MG63 (cell line): ENCODE results near the gene SOBP. TPM values are rescaled to one million over a fixed set of nuclear protein-coding genes. Genes with fewer than 3 reads are reported as not detected.
"Not testable (repeated sequence)": the region's sequence is repeated elsewhere in the genome, so short reads cannot be mapped to it uniquely, and the experiment has no call there.

Source experiments
- DNase-seq: peaks from one replicate; pipeline ENCODE4 v3.0.0-alpha.2; 2020
- H3K27me3 ChIP-seq: fragments of 250-450 bp; sonication (Bioruptor Pico); 2 replicates; pipeline ENCODE4 v1.5.1; 2020; ENCODE audit warnings: mild to moderate bottlenecking, moderate library complexity
- H3K36me3 ChIP-seq: fragments of 250-450 bp; sonication (Bioruptor Pico); 2 replicates; pipeline ENCODE4 v1.5.1; 2020; ENCODE audit warnings: mild to moderate bottlenecking, moderate library complexity
- H3K4me3 ChIP-seq: fragments of 250-450 bp; sonication (Bioruptor Pico); 2 replicates; pipeline ENCODE4 v1.5.1; 2020; ENCODE audit warnings: mild to moderate bottlenecking, moderate library complexity
- H3K9me3 ChIP-seq: fragments of 250-450 bp; sonication (Bioruptor Pico); 2 replicates; pipeline ENCODE4 v1.5.1; 2020; ENCODE audit warnings: mild to moderate bottlenecking, moderate library complexity
- total RNA-seq: library from RNA; depleted of rRNA; stranded (reverse); fragments of >200 nt; shearing (Covaris generic); gene quantifications from 2 replicates; pipeline ENCODE4 v1.2.3, GENCODE V29; 2014; ENCODE audit warnings: low replicate concordance

The SOBP gene
- total RNA-seq, 1 experiment from 2014 or later: 0.69 TPM

- H3K4me3 ChIP-seq: no peak overlapping the region
- H3K36me3 ChIP-seq: no peaks in the 10 kb centered on the region
- no peaks in the 10 kb centered on the region for H3K9me3 ChIP-seq
- H3K27me3 ChIP-seq: no peaks in the 10 kb centered on the region
- DNase-seq: no peak
Observed at GRCh38 chr6:107509506-107509905, 19.6 kb downstream of the SOBP start.

DNA sequence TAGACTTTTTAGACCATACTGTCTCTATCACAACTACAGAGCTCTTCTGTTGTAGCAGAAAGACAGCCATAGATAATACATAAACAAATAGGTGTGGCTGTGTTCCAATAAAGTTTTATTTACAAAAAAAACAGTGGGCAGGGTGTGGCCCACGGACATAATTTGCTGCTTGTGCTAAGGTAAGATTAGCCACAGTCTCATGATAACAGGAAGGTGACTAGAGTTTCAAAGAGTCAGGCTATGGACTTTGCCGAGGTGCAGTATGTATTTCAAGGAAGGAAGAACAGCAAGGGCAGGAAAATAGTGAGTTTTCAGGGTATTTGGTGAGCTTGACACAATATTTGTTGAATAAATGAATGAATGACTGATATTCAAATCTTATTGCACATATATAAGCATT lies 20.2 kb downstream of the SOBP start:
- DNase-seq: no peak
- Histone ChIP-seq H3K27me3 (no peaks in the 10 kb centered on the region), H3K9me3 (no peaks in the 10 kb centered on the region; the same call in 1 of the 2 replicates)

DNA sequence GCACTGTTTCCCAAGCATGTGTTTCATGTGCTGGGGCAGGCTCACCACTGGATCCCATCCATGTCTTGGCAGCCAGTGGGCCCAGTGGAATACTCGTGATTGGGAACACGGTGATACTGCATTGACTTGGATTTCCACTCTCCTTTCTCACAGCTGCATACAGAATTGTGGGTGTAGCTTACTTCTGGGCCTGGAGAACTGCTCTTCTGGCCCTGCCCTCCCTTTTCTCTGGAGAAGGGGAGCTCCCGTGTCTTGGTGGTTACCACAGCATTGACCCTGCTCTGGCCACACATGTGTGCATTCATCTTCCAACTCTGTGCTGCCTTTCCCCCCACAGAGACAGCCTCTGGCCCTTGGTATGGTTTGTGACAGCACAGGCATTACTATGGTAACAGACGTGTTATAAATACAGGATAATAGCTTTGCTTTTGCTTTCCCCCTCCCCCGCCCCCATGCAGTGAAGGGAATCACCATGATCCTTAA lies 21.6 kb downstream of the SOBP start:
- Histone ChIP-seq H3K36me3 (no peaks in the 10 kb centered on the region), H3K4me3 (no peak overlapping the region), H3K27me3 (no peaks in the 10 kb centered on the region), H3K9me3 (peaks cover 2% of the 10 kb centered on the region; the same call in 1 of the 2 replicates)
- DNase-seq: no peak

More for the DNA sequence above, 20.2 kb downstream of the SOBP start:
- Histone ChIP-seq H3K4me3 (no peak overlapping the region), H3K36me3 (no peaks in the 10 kb centered on the region)

DNA sequence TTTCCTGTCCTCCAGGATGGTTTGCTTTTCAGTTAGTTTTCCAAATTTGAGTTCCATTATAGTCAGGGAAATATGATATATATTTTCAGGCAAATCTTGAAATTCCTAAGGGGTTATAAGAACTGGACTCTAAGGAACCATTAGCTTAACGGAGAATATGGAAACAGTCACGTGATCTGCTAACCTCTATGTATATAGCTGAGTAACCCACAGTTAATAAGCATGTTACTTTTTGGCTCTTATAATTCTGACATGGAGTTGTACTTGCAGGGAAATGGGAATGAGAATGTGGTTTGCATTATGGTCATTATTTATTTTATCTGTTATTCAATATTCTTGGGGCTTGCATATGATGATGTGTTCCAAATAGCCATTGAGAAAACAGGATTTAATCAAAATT lies 23.3 kb downstream of the SOBP start:
- H3K36me3 ChIP-seq: no peaks in the 10 kb centered on the region
- H3K4me3 ChIP-seq: no peak overlapping the region
- peaks cover 2% of the 10 kb centered on the region; the same call in 1 of the 2 replicates for H3K9me3 ChIP-seq
- H3K27me3 ChIP-seq: no peaks in the 10 kb centered on the region
- DNase-seq: no peak

DNA sequence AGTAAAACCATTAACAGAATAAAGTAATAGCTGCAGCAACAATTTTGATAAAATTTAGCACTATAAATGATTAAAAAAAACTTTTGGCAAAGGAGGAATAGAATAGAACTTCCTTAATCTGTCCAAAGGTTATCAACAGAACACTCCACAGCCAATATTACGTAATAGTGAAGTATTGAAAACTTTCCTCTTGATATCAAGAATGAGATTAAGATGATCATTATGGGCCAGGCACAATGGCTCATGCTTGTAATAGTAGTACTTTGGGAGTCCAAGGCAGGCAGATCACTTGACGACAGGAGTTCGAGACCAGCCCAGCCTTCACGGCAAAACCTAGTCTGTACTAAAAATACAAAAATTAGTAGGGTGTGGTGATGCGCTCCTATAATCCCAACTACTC lies 26.0 kb downstream of the SOBP start:
- H3K36me3 ChIP-seq: no peaks in the 10 kb centered on the region
- H3K9me3 ChIP-seq: peaks cover 2% of the 10 kb centered on the region; the same call in 1 of the 2 replicates
- H3K4me3 ChIP-seq: no peak overlapping the region
- no peaks in the 10 kb centered on the region for H3K27me3 ChIP-seq
- DNase-seq: no peak

GRCh38 chr6:107517274-107517673 lies 27.4 kb downstream of the SOBP start:
- no peak for DNase-seq
- Histone ChIP-seq H3K9me3 (peaks cover 2% of the 10 kb centered on the region; the same call in 1 of the 2 replicates), H3K36me3 (no peaks in the 10 kb centered on the region)

DNA sequence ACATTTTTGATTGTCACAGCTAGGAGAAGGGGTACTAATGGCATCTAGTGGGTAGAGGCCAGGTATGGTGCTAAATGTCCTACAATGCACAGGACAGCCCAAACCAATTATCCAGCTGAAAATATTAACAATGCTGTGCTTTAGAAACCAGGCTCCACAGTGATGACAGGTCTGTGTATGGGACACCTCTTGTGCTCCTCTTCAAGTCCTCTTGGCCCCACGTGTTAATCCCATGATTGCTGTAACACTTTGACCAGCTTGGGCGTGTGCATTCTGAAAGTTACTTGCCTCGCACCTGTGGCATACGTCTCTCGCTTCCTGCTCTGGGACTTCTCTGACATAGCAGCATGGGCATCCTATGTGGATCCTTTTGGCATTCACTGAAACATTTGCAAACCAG lies 29.3 kb downstream of the SOBP start:
- H3K9me3 ChIP-seq, H3K27me3 ChIP-seq, DNase-seq, H3K36me3 ChIP-seq, H3K4me3 ChIP-seq: not testable (repeated sequence)

More at GRCh38 chr6:107517274-107517673, 27.4 kb downstream of the SOBP start:
- H3K27me3 ChIP-seq: no peaks in the 10 kb centered on the region
- H3K4me3 ChIP-seq: no peak overlapping the region

DNA sequence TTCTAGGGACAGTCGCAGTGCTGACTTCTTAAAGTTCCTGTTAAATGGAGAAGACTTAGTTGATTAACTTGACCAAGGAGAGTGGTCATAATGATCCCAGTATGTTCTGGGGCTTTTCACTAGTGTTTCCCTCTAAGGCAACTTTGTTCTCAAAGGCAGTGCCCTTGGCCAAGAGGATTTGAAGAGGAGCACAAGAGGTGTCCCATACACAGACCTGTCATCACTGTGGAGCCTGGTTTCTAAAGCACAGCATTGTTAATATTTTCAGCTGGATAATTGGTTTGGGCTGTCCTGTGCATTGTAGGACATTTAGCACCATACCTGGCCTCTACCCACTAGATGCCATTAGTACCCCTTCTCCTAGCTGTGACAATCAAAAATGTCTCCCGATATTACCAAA lies 30.8 kb downstream of the SOBP start:
- H3K27me3 ChIP-seq, DNase-seq, H3K9me3 ChIP-seq, H3K36me3 ChIP-seq, H3K4me3 ChIP-seq: not testable (repeated sequence)

GRCh38 chr6:107523054-107523791 lies 33.3 kb downstream of the SOBP start:
- Histone ChIP-seq H3K27me3 (no peaks in the 10 kb centered on the region), H3K36me3 (no peaks in the 10 kb centered on the region), H3K9me3 (no peaks in the 10 kb centered on the region), H3K4me3 (no peak overlapping the region)
- no peak for DNase-seq

- no peaks in the 10 kb centered on the region for H3K9me3 ChIP-seq
- H3K36me3 ChIP-seq: no peaks in the 10 kb centered on the region
- no peak for DNase-seq
- H3K4me3 ChIP-seq: no peak overlapping the region
- no peaks in the 10 kb centered on the region for H3K27me3 ChIP-seq
Observed at GRCh38 chr6:107523794-107524193, 33.9 kb downstream of the SOBP start.

DNA sequence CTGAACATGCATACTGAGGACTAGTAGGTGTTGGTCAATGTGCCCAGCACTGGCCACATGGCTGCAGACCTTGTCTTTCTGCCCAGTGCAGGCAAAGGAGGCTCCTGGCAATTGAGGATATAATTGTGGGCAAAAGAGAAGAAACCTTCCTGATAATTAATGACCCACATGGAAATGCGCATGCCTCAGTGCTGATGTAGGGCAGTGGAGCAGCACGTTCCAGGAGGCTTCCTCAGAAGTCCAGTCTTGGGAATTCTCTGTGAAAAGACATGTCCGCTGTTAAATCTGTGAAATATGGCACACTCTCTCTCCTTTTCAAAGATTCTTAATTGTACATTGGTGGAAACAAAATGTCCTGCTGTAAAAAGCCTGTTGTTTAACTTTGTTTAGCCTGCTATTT lies 34.7 kb downstream of the SOBP start:
- H3K9me3 ChIP-seq: no peaks in the 10 kb centered on the region
- DNase-seq: no peak

GRCh38 chr6:107531868-107532267 lies 42.0 kb downstream of the SOBP start:
- no peaks in the 10 kb centered on the region for H3K36me3 ChIP-seq
- no peaks in the 10 kb centered on the region for H3K9me3 ChIP-seq
- no peak for DNase-seq
- no peak overlapping the region for H3K4me3 ChIP-seq
- H3K27me3 ChIP-seq: no peaks in the 10 kb centered on the region

More for the DNA sequence above, 34.7 kb downstream of the SOBP start:
- H3K36me3 ChIP-seq: no peaks in the 10 kb centered on the region
- no peak overlapping the region for H3K4me3 ChIP-seq
- no peaks in the 10 kb centered on the region for H3K27me3 ChIP-seq

GRCh38 chr6:107532706-107533105 lies 42.8 kb downstream of the SOBP start:
- Histone ChIP-seq H3K27me3 (no peaks in the 10 kb centered on the region), H3K36me3 (no peaks in the 10 kb centered on the region), H3K4me3 (no peak overlapping the region), H3K9me3 (no peaks in the 10 kb centered on the region)
- no peak for DNase-seq

- Histone ChIP-seq H3K27me3 (no peaks in the 10 kb centered on the region), H3K9me3 (no peaks in the 10 kb centered on the region), H3K36me3 (no peaks in the 10 kb centered on the region), H3K4me3 (no peak overlapping the region)
- no peak for DNase-seq
Observed at GRCh38 chr6:107533415-107534059, 43.6 kb downstream of the SOBP start.

GRCh38 chr6:107534571-107535141 lies 44.7 kb downstream of the SOBP start:
- no peak overlapping the region for H3K4me3 ChIP-seq
- DNase-seq: no peak

DNA sequence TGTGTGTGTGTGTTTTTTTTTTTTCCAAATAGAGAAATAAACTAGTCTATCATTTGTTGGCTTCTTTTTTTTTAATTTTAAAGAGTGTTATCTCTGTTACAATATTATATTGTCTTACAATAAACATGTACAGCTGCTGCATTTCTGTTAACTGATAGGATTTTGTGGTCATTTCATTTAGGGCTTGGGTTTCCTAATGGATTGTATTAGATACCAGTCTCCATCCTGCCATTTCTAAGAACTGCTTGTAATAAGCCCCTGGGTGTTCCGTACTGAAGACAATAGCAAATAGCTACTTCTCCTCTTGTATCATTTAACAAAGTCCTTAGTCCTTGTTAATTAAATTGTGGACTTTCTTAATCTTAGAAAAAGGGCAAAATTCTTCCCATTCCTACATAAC lies 45.7 kb downstream of the SOBP start:
- Histone ChIP-seq H3K4me3 (no peak overlapping the region), H3K9me3 (no peaks in the 10 kb centered on the region), H3K27me3 (no peaks in the 10 kb centered on the region), H3K36me3 (no peaks in the 10 kb centered on the region)
- no peak for DNase-seq

More at GRCh38 chr6:107534571-107535141, 44.7 kb downstream of the SOBP start:
- no peaks in the 10 kb centered on the region for H3K9me3 ChIP-seq
- no peaks in the 10 kb centered on the region for H3K36me3 ChIP-seq
- no peaks in the 10 kb centered on the region for H3K27me3 ChIP-seq

- no peak overlapping the region for H3K4me3 ChIP-seq
Observed at GRCh38 chr6:107536180-107536961, 46.5 kb downstream of the SOBP start.

More at GRCh38 chr6:107536180-107536961, 46.5 kb downstream of the SOBP start:
- H3K27me3 ChIP-seq: no peaks in the 10 kb centered on the region
- no peaks in the 10 kb centered on the region for H3K36me3 ChIP-seq
- no peaks in the 10 kb centered on the region for H3K9me3 ChIP-seq
- DNase-seq: no peak
